ENCODE data around the gene ST14.
A peak's percentile ranks its signal among the peaks of the same experiment; 100 is the strongest.
"Not testable (repeated sequence)": the region's sequence is repeated elsewhere in the genome, so short reads cannot be mapped to it uniquely, and the experiment has no call there.

ST14 gene

DNA sequence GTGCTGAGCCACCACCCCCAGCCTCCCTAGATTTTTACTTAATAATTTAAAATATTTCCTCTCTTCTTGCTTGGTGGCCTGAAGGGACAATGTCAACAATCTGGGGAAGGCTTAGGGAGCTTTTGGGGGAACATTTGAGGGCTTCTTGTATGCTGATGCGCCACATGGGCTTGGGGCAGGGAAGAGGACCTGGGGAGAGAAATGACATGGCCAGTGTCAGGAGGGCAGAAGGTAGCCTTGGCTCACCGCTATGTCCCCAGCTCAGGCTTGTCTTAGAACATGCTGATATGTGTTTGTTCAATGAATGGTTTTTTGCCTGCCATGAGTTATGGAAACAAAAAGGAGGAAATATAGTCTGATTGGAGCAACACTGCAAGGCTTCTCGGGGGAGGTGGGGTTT, 51.6 kb downstream of the ST14 start:
- no peak for DNase-seq

DNA sequence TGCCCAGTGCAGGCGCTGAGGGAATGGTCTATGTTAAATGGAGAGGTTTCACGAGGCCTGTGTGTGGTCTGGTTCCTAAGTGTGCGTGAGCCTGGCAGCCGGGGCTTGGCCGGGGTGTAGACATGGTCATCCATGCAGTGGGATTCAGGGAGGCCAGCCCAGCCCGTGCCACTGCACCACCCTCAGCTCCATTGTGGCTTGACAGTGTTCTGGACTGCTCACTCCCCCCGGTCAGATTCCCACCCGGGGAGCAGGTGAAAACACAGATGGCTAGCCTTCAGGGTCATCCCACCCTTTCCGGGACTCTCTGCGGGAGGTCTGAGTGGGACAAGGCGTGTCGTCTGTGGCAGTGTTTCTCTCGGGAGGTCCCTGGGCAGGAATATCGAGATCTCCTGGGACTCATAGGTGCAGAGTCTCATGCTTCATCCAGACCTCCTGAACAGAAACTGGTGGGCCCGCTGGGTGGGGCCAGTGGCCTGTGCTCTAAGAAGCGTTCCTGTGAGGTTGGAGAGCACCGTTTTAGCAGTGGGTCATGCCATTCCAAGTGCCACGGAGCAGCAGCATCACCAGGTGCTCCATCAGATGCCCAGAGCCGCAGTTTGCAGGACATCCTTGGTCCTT, 52.3 kb downstream of the ST14 start:
- no peak for DNase-seq

DNA sequence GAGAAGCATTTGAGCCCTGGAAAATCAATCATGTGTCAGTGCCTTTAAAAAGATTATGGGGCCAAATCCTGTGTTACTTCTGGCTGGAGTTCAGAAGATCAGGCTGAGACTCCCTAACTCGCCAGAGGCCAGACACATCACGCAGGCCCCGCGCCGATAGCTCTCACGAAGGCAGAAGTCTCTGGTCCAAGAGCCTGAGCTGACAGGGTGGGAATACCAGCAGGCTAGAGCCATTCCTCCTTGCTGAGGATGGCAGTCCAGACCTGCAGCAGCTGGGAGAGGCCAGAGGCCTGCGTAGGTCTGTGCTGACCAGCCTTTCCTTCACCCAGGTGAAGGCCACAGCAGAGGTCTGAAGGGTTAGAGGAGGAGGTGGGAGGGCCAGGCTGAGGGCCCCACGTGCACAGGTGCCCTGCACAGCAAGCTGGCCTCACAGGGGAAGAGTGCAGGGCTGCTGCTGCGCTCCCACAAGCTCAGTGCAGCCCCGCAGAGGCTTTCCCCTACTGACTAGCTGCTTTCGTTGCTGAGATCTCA, 52.9 kb downstream of the ST14 start:
- DNase-seq, result no peak

DNA sequence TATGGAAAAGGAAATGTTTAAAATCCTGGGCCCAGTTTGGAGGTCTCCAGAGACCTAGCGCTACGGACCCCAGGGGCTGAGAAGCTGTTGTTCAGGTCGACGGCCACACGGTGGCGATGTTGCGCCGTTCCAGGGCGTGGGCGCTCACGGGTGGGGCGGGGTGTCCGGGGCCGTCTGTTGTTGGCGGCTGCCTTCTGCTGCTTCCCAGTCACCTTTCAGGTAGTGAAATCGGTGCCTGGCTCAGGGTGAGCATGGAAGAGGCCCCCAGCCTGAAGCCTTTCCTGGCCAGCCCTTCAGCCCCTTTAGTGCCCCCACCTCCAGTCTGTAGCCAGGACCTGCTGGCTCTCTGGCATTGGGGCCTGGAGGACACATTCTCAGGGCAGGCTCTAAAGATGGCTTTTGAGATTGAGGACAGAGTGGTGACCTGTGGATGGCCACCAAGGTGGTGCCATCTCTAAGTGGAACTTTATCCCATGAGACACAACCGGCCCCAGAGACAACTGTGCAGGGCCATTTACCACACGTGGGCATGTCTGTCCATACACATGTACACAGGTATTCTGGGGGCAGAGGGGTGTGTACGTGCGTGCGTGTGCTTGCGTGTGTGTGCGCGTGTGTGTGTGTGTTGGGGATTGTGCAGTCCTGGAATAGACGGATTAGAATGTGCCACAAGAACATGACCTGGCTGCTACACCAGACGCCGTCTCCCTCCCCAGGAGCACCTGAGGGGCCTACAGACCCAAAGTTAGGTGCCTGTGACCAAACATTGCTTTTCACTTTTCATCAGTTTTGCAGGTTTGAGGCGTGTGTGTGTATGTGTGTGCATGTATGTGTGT, 53.8 kb downstream of the ST14 start:
- peak; percentile 73 for DNase-seq

DNA sequence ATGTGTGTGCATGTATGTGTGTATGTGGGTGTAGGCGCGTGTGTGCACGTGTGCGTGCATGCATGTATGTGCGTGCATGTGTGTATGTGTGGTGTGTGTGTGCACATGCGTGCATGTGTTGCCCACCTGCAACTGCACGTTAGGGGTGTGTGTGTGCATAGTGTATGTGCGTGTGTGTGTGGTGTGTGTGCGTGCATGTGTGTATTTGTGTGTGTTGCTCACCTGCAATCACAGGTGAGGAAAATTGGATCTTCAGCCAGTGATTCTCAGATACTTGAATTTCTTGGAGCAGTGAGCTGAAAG, 54.3 kb downstream of the ST14 start:
- no peak for DNase-seq

DNA sequence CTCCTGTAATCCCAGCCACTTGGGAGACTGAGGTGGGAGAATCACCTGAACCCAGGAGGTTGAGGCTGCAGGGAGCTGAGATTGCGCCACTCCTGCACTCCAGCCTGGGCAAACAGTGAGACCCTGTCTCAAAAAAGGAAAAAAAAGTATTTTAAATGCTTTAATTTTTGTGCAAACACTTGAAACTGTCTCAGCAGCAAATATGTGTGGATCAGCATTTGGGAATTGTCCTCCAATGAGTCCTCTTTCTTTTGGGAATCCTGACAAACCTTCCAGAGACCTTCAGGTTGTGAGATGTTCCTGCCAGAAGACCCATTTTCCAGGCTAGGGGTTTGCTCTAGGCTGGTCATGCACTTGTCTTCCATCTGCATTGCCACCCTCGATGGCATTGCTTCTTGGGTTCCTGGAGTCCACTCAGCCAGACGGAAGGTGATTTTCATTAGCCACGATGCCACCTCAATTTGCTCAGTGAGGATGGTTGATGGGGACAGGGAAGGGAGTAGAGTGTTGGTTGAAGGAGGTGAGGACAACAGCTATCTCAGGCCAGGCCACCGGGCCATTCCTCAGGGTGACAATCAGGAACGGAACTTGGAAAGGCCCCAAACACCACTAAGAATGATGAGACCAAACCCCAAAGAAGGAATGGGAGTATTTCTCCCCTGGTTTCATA, 55.4 kb downstream of the ST14 start:
- no peak for DNase-seq

DNA sequence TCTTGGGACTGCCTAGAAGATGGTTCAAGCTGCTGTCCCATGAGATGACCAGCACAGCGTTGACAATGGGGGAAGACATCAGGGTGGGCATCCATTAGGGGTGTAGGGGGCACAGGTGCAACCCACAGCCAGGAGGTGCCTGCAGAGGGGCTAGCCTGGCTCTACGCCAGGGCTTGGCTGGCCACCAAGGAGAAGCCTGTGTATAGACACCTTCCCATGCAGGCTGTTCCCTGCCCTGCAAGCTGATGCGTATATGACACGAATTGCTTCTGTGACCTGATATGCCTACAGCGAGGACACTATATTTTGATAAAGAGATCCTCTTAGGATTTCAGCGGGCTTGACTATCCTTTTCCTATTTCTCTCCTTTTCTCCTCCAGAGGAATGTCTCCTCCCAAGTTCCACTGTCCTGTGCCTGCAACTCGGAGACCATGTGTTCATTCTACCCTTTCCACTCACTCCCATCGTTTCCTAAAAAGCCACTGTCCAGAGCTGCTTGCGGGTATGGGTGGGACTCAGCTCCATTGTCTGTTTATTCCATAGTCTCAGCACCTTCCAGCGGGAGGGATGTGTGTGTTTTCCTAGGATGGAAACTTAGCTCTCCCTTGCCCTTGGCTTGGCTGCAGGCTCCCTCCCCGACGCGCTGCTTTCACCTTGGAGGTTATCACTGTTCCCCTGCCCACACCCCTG, 56.1 kb downstream of the ST14 start:
- DNase-seq, result no peak

DNA sequence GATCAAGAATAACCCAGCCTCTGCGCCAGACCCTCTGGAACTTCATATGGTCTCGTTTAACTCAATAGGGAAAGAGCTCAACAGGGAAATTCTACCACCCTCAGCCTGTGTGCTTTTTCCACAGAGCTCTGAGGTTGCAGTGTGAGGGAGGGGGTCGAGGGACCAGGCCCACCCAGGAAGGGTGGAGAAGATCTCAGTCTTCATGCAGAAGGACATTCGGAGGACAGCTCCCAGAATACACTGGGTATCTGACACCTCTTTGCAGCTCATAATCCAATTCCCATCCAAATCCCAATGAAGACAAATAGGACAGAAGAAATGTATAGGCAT, 56.6 kb downstream of the ST14 start:
- no peak for DNase-seq

DNA sequence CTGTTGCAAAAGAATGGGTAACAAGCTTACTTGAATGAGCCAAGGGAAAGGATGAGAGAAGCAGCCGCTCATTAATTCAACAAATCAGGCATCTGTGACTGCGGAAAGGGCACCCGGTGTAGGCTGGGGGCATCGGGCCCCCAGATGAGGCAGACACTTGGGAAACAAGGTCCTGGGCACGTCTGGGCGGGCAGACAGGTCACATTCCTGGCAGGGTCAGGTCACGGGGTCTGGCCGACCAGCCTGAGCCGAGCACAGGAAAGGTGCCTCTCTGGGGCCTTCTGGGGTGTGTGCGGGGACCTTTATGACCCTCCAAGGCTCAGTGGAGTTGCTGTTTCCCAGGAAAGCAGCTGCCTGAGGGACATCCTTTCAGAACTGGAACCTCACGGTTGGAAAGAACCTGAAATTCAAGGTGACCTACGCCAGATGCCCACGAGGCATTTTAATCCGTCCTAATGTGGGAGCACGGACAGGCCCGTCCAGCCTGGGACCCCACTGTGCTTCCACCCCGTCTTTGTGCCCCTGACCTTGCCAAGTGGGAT, 57.1 kb downstream of the ST14 start:
- no peak for DNase-seq

DNA sequence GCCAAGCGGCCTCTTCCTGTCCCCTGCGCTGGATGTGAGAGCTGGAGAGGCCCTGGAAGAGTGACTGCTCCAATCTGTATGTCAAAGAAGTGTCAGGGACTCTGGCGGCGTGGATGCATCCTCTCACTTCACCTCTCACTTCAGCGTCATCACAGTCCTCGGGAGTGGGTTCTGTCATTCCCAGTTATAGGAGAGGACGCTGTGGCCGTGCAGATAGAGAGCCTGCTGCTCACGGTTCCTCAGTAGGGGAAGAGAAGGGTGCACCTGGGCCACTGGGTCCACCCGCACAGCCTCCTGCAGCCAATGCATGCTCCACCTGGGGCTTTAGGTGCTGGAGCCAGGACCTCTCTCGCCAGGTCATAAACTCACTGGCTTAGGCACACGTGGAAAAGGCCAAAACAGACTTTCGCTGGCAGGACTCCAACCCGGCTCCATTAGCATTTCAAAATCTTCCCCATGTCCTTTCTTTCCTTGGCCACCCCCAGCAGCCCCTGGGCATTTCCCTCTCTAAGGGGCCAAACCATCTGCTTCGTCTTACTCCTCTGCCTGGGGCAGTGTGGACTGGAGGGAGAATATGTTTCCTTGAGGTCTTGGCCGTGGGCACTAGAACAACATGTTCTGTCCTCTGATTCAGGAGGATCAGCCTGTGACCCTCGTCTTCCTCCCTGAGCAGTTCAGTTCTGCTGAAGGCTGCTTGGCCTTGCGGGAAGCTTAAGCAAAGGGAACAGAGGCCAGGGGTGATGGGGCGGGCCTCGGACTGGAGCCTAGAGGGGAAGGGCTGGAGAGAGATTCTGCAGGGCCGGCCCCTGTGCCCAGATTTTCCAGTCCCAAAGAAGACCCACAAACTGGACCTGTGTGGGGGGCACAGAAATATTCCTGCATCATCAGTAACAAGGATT, 57.8 kb downstream of the ST14 start:
- DNase-seq, result no peak

DNA sequence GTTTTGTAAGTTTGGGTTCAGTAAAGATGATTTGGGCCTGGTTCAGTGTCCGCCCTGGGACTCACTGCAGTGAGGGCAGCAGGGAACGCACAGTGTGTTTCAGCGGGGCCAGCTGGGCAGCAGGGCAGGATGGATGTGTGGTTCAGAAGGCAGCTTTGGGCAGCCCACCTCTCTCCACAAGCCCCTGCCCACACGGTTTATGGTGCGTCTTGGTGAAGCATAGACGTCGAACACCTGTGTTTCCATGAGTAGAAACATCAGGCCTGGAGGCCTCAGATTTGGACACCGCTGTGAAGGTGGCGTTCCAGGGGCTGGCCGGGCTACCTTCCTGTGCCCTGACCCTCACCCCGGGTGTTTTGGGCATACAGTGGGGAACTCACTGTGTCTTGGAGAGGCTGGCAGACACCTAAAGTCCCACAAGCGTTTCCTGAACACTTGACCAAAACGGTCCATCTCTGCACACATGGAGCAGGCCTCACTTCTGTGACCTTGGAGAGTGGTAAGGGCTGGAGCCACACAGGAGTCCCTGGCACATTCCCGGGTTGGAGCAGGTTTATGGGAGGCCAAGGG, 59.0 kb downstream of the ST14 start:
- no peak for DNase-seq

DNA sequence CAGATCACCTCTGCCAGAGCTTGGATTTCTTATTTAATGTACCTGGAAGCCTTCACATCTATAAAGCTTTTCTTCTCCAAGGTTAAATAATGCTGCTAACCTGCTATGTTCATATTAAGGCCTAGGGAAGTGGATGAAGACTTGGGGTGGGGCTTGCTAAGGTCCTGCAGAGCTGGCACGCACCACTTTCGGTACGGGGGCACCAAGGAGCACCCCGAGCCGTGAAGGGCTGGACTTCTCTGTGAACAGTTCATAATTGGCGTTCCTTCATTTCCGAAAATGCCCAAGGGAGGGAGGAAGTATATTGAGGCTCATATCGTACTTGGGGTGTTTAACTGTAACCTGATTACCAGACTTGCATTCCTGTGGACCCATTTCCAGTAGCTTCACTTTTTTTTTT, 59.6 kb downstream of the ST14 start:
- DNase-seq, result no peak

DNA sequence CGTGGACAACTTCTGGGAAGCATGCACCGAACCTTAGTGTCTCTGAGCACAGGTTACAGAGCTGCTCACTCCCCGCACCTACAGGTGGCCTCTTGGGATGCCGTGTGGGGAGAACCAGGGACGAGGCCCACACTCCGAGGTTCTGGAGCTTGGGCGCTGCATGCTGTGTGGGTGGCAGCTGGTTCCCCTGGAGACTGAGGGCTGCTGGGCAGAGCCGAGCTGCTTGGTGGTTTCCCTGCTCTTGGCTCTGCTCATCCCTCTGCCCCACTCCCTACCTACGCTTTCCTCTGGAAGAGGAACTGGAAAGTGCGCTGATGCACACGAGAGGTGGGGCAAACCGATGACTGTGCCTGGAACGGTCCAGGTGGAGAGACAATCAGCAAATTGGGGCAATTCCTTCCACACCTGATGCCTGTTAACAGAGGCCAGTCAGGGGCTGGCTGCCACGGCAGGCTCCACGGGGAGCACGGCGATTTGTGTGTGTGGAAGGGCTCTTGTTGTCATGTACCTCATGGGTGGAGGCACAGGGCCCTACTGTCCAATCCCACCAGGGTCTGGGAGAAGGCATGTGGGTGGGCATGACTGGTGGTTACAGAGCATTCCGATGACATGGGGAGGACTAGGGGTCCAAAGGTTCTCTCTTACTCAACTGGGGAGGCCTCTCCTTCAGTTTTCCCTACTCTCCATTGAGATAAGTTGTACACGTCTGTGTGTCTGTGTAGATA, 60.9 kb downstream of the ST14 start:
- no peak for DNase-seq

DNA sequence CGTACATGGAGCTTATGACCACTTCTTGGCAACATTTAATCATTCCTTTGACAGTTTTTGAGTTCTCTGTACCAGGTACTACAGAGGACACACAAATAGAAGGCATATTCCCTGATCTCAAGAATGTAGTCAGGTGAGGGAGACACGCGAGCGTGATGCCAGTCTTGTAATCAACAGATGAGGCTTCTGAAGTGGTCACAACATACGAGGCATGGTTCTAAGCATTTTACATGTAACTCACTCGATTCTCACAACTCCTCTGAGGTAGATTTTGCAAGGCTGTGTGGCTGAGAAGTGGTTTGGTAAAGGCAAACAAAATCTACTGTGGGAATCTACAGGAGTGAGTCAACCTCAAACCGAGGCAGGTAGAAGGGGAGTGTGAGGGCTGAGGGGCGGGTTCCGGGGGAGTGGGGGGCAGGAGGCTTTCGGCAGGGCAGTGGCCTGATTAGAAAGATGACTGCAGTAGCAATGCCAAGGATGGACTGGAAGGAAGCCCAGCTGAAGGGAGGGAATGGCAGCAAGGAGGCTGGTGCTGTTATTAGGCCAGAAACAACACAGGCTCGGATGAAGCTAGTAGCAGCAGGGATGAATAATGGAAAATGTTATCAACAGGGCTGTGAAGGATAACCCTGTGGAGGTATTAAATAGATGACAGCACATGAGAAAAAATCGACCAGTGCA, 63.8 kb downstream of the ST14 start:
- DNase-seq, result no peak

DNA sequence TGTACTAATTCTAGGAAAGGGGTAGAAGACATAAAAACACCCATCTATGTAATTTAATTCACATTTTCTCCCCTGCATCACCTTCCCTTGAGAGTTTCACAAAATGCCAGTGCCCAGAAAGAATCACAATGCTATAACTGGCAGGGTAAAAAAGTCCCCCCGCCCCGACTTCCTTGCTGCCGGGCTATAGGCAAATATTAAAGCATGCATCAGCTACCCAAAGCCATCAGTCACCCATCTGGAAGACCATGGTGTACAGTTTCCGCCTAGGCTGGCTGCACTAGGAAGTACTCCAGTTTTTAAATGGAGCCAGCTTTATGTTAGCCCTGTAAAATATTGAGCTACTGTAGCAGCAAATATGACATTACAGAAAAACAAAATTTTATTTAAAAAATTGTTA, 67.8 kb downstream of the ST14 start:
- DNase-seq, result no peak

DNA sequence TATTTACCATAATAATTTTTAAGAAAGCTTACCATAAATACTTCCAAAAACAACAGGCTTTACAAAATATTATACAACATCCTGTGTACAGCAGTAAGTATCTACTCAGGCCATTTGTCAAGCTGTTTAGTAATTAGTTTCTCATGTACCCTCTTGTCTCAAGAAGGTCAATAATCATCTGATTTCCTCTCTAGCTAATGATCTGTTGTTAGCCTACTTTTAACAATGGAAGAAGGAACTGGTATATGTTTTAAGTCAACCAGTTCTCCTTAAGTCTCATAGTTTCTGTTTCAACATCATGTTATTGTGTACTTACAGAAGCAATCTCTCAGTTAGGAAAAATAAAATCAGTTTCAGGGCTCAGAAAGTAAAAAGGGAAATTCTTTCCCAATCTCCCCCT, 73.9 kb downstream of the ST14 start:
- not testable (repeated sequence) for DNase-seq

DNA sequence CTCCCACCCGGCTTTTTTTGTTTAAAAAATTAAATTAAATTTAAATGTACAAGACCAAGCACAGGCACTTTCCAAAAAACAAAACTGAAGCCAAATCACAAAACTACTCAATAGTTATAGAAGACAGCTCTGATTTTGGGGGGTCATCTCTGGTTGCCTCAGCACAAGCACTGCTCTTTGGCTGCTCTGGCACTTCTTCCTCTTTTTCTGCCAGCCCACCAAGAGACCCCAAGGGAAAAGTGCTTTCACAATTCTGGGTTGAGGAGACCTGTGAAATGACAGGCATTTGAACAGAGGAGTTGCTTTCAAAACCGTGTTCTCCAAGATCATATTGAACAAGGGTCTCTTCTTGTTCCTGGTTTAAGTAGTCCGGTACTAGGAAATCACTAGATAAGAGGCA, 74.3 kb downstream of the ST14 start:
- DNase-seq, result not testable (repeated sequence)

DNA sequence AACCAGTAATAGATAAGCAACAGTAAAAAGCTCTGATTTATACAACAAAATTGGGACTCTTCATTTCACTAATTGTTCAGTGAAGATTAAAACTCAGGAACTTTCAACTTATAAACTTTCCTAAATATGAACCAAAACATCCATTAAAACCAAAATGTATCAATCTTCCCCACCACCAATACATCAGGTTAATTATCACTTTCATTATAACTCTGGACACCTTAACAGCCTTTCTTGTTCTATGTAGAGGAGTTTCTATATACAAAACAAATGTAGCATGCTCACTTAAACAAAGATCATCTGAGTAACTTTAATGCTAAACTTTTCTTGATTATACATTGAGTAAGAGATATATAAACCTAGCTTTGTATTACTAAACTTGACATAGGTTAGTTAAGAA, 74.7 kb downstream of the ST14 start:
- DNase-seq, result no peak

DNA sequence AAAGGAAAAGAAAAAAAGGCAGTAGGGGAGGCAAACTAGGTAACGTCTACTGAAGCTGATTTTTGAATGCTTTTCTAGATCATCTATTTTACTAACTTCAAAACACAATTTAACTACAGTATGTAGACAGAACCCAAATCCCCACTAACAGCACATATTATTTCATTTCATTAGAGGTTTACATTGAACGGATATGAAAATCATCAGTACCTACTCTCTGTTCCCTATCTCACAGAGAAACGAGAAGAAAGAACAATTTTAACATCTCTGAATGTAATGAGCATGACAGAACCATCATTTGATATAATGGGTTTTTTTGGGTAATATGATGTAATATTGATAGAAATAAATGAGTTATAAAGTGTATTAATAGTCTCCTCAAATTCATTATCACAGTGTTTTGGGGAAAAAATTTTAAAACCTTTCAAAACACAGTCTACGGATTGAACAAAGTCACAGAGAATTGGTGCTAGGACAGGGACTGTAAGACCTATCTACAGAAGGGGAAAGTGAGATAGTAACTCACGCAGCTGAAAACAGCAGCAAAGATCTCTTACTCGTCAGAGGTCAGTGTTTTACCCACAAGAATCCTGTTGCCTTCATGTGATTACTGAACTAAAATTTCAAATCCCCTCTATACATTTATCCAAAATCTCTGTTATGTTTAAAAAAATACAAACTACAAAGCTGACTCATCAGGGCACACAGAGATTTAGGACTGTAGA, 77.9 kb downstream of the ST14 start:
- no peak for DNase-seq

DNA sequence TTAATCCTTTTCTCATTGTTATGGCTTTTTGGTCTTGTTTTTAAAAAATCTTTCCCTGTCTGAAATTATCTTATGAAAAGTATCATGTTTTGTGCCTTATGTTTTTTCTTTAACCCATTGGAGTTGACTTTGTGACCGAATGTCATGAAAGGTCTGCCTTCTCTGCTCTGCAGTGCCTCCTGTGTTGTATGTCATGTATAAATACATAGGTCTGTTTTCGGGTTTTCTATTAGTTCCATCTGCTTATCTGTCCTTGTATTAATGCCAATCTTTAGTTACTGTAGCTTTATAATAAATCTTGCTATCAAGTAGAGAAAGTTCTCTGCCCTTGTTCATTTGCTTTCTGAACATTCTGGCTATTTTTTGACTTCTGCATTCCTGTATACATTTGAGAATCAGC, 82.1 kb downstream of the ST14 start:
- no peak for DNase-seq

All from stimulated activated CD4-positive, alpha-beta T cell treated with anti-CD3 and anti-CD28 coated beads, Interleukin-15, amount 100 ng/mL, for 24 hours (primary cell).